HEK293T (cell line): Measurements from ENCODE around the gene PRKCZ.

Experiments used
- CTCF ChIA-PET: fragments of 350-600 bp; formaldehyde crosslinking; extraction: SDS; loops from one replicate; lab custom pipeline; 2021; ENCODE audit warnings: antibody characterized with exemption, inconsistent platforms; lab: Yijun Ruan, JAX
- POLR2A ChIA-PET: fragments of 350-600 bp; formaldehyde crosslinking; extraction: SDS; loops from one replicate; lab custom pipeline; 2020; ENCODE audit warnings: antibody characterized with exemption, inconsistent platforms; lab: Yijun Ruan, JAX
- DNase-seq: peaks from one replicate; pipeline ENCODE4 v3.0.0; 2012; ENCODE audit warnings: mixed read lengths; ENCODE audit errors: extremely low spot score
- ARNT ChIP-seq: fragments of 450-650 bp; IDR thresholded peaks from 2 replicates; pipeline ENCODE4 v1.6.1; 2017; ENCODE audit warnings: mild to moderate bottlenecking
- BHLHE40 ChIP-seq: fragments of 450-650 bp; IDR thresholded peaks from 2 replicates; pipeline ENCODE4 v1.6.1; 2016; ENCODE audit warnings: mild to moderate bottlenecking, moderate library complexity, borderline replicate concordance
- CTBP1 ChIP-seq: fragments of 450-650 bp; IDR thresholded peaks from 2 replicates; pipeline ENCODE4 v1.6.1; 2016; ENCODE audit warnings: borderline replicate concordance
- ELF4 ChIP-seq: fragments of 450-650 bp; IDR thresholded peaks from 2 replicates; pipeline ENCODE4 v1.6.1; 2017; ENCODE audit warnings: antibody characterized with exemption
- FOXA1 ChIP-seq: fragments of 450-650 bp; IDR thresholded peaks from 2 replicates; pipeline ENCODE4 v1.6.1; 2016; ENCODE audit warnings: mild to moderate bottlenecking
- FOXK2 ChIP-seq: fragments of 450-650 bp; IDR thresholded peaks from 2 replicates; pipeline ENCODE4 v1.6.1; 2016; ENCODE audit warnings: mild to moderate bottlenecking
- FOXM1 ChIP-seq: fragments of 450-650 bp; IDR thresholded peaks from 2 replicates; pipeline ENCODE4 v1.6.1; 2017; ENCODE audit warnings: mild to moderate bottlenecking, borderline replicate concordance
- HDGF ChIP-seq: fragments of 450-650 bp; IDR thresholded peaks from 2 replicates; pipeline ENCODE4 v1.6.1; 2017; ENCODE audit warnings: antibody characterized with exemption, borderline replicate concordance
- L3MBTL2 ChIP-seq: fragments of 450-650 bp; conservative IDR thresholded peaks from 2 replicates; pipeline ENCODE4 v1.6.1; 2016; ENCODE audit warnings: mild to moderate bottlenecking
- LEF1 ChIP-seq: fragments of 450-650 bp; IDR thresholded peaks from 2 replicates; pipeline ENCODE4 v1.6.1; 2017; ENCODE audit warnings: mild to moderate bottlenecking, borderline replicate concordance
- NFRKB ChIP-seq: fragments of 450-650 bp; IDR thresholded peaks from 2 replicates; pipeline ENCODE4 v1.6.1; 2016; ENCODE audit warnings: mild to moderate bottlenecking, moderate library complexity
- PKNOX1 ChIP-seq: fragments of 450-650 bp; IDR thresholded peaks from 2 replicates; pipeline ENCODE4 v1.6.1; 2016
- SP1 ChIP-seq: fragments of 450-650 bp; IDR thresholded peaks from 2 replicates; pipeline ENCODE4 v1.6.1; 2017
- SUZ12 ChIP-seq: fragments of 450-650 bp; IDR thresholded peaks from 2 replicates; pipeline ENCODE4 v1.6.1; 2016; ENCODE audit warnings: mild to moderate bottlenecking
- TARDBP ChIP-seq: fragments of 450-650 bp; IDR thresholded peaks from 2 replicates; pipeline ENCODE4 v1.6.1; 2016
- ZNF384 ChIP-seq: fragments of 450-650 bp; IDR thresholded peaks from 2 replicates; pipeline ENCODE4 v1.6.1; 2016

Gene PRKCZ

GRCh38 chr1:2177541-2177940 is 127.3 kb downstream of the PRKCZ start:
- ChIA-PET POLR2A (no interaction called here), CTCF (no interaction called here)
- TF ChIP-seq L3MBTL2, result no peak
- no peak for TF ChIP-seq CTBP1
- no peak for TF ChIP-seq ARNT
- no peak for TF ChIP-seq NFRKB
- TF ChIP-seq PKNOX1, result no peak
- no peak for TF ChIP-seq SP1
- no peak for TF ChIP-seq ZNF384
- TF ChIP-seq ELF4, result no peak
- TF ChIP-seq LEF1, result no peak
- TF ChIP-seq BHLHE40, result no peak
- no peak for TF ChIP-seq TARDBP
- no peak for TF ChIP-seq FOXM1
- no peak for TF ChIP-seq FOXA1
- TF ChIP-seq SUZ12, result no peak
- TF ChIP-seq HDGF, result no peak
- no peak for TF ChIP-seq FOXK2

GRCh38 chr1:2177946-2178538 is 127.8 kb downstream of the PRKCZ start:
- TF ChIP-seq L3MBTL2 (no peak), FOXA1 (no peak)
- POLR2A ChIA-PET, result no interaction called here
- DNase-seq, result no peak
- CTCF ChIA-PET, result no interaction called here

More at GRCh38 chr1:2177541-2177940, 127.3 kb downstream of the PRKCZ start:
- no peak for DNase-seq

GRCh38 chr1:2178875-2179274 is 128.7 kb downstream of the PRKCZ start:
- CTCF ChIA-PET, result no interaction called here
- no peak for TF ChIP-seq CTBP1
- TF ChIP-seq ZNF384, result no peak
- no peak for TF ChIP-seq ELF4
- no peak for TF ChIP-seq NFRKB
- no peak for TF ChIP-seq FOXM1
- no peak for TF ChIP-seq LEF1
- no peak for TF ChIP-seq FOXA1
- TF ChIP-seq SP1, result no peak
- no peak for TF ChIP-seq HDGF
- TF ChIP-seq TARDBP, result no peak
- no peak for DNase-seq
- POLR2A ChIA-PET, result no interaction called here

GRCh38 chr1:2179283-2180013 is 129.2 kb downstream of the PRKCZ start:
- ChIA-PET POLR2A (no interaction called here), CTCF (no interaction called here)
- TF ChIP-seq NFRKB, result no peak
- no peak for TF ChIP-seq ELF4
- TF ChIP-seq LEF1, result no peak
- TF ChIP-seq FOXA1, result no peak
- TF ChIP-seq ARNT, result no peak
- no peak for DNase-seq

GRCh38 chr1:2180297-2181245 is 130.4 kb downstream of the PRKCZ start:
- DNase-seq, result no peak
- TF ChIP-seq LEF1 (no peak), SUZ12 (no peak), CTBP1 (no peak), ZNF384 (no peak), TARDBP (no peak), ELF4 (no peak), HDGF (no peak), NFRKB (no peak)
- ChIA-PET CTCF (no interaction called here), POLR2A (no interaction called here)

GRCh38 chr1:2181271-2181670 is 131.1 kb downstream of the PRKCZ start:
- no peak for TF ChIP-seq BHLHE40
- TF ChIP-seq CTBP1, result no peak
- no peak for TF ChIP-seq L3MBTL2
- TF ChIP-seq ARNT, result no peak
- no peak for TF ChIP-seq TARDBP
- TF ChIP-seq SUZ12, result no peak
- no peak for TF ChIP-seq SP1
- TF ChIP-seq FOXA1, result no peak
- TF ChIP-seq ELF4, result no peak
- TF ChIP-seq FOXK2, result no peak
- TF ChIP-seq NFRKB, result no peak
- no peak for TF ChIP-seq ZNF384
- no peak for TF ChIP-seq PKNOX1
- TF ChIP-seq HDGF, result no peak
- no peak for TF ChIP-seq FOXM1
- TF ChIP-seq LEF1, result no peak
- CTCF ChIA-PET, result no interaction called here
- POLR2A ChIA-PET, result no interaction called here
- DNase-seq, result no peak
